CD4-positive, alpha-beta T cell treated with Interleukin-15 for 4 hours (primary cell): ENCODE measurements around the gene ENTR1.

Experiments used
- DNase-seq: peaks from one replicate; pipeline ENCODE4 v3.0.0-alpha.2; 2020; ENCODE audit warnings: low spot score

Gene ENTR1

GRCh38 chr9:136361047-136361753 is 49.2 kb downstream of the ENTR1 start:
- no peak for DNase-seq

GRCh38 chr9:136359774-136360718 is 50.4 kb downstream of the ENTR1 start:
- DNase-seq: no peak

- DNase-seq: no peak
Measured at GRCh38 chr9:136358888-136359287, 51.5 kb downstream of the ENTR1 start.

- no peak for DNase-seq
Measured at GRCh38 chr9:136358016-136358415, 52.4 kb downstream of the ENTR1 start.

- no peak for DNase-seq
Measured at GRCh38 chr9:136357202-136357725, 53.1 kb downstream of the ENTR1 start.

- DNase-seq: no peak
Measured at GRCh38 chr9:136355616-136356557, 54.5 kb downstream of the ENTR1 start.

GRCh38 chr9:136354592-136355085 is 55.8 kb downstream of the ENTR1 start:
- no peak for DNase-seq

- DNase-seq: no peak
Measured at GRCh38 chr9:136353757-136354488, 56.5 kb downstream of the ENTR1 start.

- no peak for DNase-seq
Measured at GRCh38 chr9:136353088-136353487, 57.3 kb downstream of the ENTR1 start.

- DNase-seq: no peak
Measured at GRCh38 chr9:136352682-136353081, 57.7 kb downstream of the ENTR1 start.
